ENCODE results near the gene TFEB.

The TFEB gene

DNA sequence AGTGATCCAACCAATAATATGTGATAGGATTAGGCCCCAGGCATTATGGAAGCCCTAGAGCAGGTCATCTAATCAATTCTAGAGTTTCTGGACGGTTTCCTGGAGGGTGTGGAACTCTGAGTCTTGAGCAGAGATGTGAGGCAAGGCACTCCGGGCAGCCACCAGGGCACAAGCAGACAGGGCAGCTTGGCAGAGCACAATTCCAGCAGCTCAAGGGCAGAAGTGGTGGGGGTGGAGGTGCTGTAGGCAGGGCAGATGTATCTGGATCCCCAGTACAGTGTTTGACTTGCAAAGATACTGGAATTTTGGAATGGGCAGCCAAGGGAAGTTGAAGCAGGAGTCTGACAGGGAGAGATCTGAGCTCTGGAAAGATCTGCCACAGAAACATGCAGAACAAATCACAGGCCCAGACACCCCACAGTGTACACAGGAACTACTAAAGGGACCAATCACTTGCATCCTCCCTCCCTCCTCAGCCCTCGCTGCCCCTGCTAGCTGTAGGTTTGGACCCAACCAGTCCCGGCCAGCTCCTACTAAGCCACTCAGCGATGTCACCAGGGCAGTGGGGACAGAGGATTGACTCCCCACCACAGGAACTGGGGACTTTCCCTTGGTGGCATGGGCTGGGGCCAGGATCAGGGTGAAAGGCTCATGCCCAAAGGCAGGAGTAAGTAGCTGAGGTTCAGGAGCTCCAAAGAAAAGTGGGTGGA, 47.0 kb downstream of the TFEB start:
- H3K36me3 ChIP-seq = peaks cover 89% of the 10 kb centered on the region
- H3K9ac ChIP-seq = no peak overlapping the region
- peaks cover 30% of the 10 kb centered on the region for H4K20me1 ChIP-seq
- H3K27me3 ChIP-seq = no peaks in the 10 kb centered on the region
- H3K9me3 ChIP-seq = no peaks in the 10 kb centered on the region
- no peak overlapping the region for H3K4me2 ChIP-seq
- peak overlapping the region; percentile 22; the same call in 1 of the 2 replicates for H3K27ac ChIP-seq
- H3K4me1 ChIP-seq = peaks cover 17% of the 10 kb centered on the region
- no peak for TF ChIP-seq Cebpa-rat (IDR thresholded peaks at IDR 0.05)
- no peak overlapping the region for H3K4me3 ChIP-seq

DNA sequence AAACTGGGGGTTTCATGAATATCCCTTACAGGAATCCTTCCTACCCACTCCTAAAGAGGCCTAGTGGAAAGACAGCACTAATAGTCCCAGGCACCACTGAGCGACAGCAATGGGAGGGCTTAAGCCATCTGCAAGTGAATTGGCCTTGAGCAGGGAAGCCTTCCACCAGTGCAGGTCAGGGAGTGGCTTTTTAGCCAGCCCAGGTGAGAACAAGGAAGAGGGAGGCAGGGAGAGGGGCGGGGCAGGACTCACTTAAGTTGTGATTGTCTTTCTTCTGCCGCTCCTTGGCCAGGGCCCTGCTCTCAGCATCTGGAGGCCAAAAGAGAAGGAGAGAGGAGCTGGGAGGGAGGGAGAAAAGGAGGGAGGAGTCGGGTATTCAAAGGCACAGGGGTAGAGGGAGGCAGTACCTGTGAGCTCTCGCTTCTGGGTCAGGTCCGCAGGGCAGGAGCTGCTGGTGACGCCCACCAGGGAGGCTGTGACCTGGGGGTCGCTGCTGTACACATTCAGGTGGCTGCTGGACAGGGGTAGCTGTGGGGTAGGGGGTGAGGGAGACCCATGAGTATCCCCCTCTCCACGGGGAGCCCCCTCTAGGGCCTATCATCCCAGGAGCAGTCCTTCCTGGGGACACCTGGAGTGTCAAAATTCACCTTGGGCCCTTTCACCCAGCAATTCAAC, 47.8 kb downstream of the TFEB start:
- Histone ChIP-seq H3K27me3 (no peaks in the 10 kb centered on the region), H3K9me3 (no peaks in the 10 kb centered on the region), H4K20me1 (peaks cover 22% of the 10 kb centered on the region), H3K36me3 (peaks cover 86% of the 10 kb centered on the region), H3K4me1 (peaks cover 22% of the 10 kb centered on the region), H3K4me3 (no peak overlapping the region), H3K27ac (no peak overlapping the region), H3K9ac (no peak overlapping the region), H3K4me2 (no peak overlapping the region)
- no peak for TF ChIP-seq Cebpa-rat (IDR thresholded peaks at IDR 0.05)

DNA sequence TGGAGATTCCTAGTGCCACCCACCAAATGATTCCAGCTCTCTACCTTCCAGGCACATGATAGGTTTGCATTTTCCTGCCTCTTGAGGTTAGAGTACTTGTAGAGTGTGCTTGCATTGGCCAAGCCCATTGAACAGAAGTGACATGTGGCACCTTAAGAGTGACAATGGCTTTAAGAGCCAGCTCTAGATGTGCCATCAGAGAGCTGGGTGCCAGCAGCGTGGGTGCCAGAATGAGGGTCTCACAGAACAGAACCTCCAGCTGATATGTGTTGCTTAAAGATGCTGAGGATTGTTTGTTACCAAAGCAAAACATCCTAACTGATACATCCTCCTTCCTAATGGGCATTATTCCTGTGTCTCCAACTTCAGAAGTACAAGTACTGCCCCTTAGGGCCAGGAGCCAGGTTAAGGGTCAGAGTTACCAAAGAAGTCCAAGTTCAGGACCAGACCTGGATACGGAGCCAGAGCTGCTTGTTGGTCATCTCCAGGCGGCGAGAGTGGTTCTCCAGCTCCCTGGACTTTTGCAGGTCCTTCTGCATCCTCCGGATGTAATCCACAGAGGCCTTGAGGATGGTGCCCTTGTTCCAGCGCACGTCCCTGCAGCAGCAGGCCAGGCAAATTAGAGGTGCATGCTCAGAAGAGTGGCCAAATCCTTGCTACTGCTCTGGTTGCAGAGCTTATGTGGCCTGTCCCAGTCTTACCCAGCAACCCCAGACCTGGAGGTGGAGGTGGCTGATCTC, 49.6 kb downstream of the TFEB start:
- no peaks in the 10 kb centered on the region for H3K27me3 ChIP-seq

DNA sequence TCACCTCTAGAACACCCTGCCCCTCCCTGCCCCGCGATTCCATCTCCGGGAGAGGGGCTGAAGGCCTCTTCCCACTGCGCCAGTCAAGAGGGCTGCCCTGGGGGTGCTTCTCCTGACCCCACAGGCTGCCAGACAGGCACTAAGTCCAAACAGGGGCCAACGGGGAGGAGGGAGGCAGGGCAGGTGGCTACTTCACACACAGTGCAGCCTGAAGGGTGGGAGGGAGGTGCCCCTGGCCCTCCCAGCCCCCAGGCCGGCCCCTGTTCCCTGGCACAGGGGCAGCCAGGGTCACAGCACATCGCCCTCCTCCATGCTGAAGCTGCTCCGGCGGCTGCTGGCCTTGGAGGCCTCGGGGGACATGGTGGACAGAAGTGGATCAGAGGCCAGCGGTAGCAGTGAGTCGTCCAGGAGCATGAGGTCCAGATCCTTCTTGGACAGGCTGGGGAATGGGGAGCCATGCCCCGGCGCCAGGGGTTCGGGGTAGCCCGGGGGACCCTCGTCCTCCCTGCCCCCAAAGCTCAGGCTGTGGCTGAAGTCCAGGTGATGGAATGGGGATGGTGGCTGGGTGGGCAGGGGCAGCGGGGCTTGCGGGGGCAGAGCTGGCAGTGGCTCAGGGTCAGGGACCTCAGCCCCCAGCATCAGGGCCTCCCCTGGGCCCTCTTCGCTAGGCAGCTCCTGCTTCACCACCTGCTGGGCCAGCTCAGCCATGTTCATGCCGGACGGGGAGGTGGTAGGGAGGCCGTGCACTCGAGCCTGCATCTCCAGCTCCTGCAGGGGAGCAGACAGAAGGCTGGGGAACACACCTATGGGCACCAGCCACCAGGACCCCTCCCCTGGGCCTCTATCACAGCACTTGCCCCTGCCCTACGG, 50.9 kb downstream of the TFEB start:
- Histone ChIP-seq H3K36me3 (peaks cover 55% of the 10 kb centered on the region), H4K20me1 (peaks cover 5% of the 10 kb centered on the region; the same call in 1 of the 2 replicates), H3K9me3 (no peaks in the 10 kb centered on the region), H3K27me3 (no peaks in the 10 kb centered on the region), H3K27ac (peak overlapping the region; percentile 67), H3K4me3 (no peak overlapping the region), H3K9ac (0 out of 2 replicates have a peak overlapping the region, but pooled peaks have one; percentile 59), H3K4me1 (peaks cover 33% of the 10 kb centered on the region), H3K4me2 (peak overlapping the region; percentile 85)
- no peak for TF ChIP-seq Cebpa-rat (IDR thresholded peaks at IDR 0.05)

More for the DNA sequence above, 49.6 kb downstream of the TFEB start:
- H3K36me3 ChIP-seq = peaks cover 67% of the 10 kb centered on the region
- H3K27ac ChIP-seq = no peak overlapping the region
- no peak overlapping the region for H3K4me2 ChIP-seq
- H3K4me1 ChIP-seq = peaks cover 33% of the 10 kb centered on the region
- H3K9ac ChIP-seq = no peak overlapping the region
- no peak overlapping the region for H3K4me3 ChIP-seq
- TF ChIP-seq Cebpa-rat (IDR thresholded peaks at IDR 0.05) = no peak
- H4K20me1 ChIP-seq = peaks cover 9% of the 10 kb centered on the region; the same call in 1 of the 2 replicates
- H3K9me3 ChIP-seq = no peaks in the 10 kb centered on the region

DNA sequence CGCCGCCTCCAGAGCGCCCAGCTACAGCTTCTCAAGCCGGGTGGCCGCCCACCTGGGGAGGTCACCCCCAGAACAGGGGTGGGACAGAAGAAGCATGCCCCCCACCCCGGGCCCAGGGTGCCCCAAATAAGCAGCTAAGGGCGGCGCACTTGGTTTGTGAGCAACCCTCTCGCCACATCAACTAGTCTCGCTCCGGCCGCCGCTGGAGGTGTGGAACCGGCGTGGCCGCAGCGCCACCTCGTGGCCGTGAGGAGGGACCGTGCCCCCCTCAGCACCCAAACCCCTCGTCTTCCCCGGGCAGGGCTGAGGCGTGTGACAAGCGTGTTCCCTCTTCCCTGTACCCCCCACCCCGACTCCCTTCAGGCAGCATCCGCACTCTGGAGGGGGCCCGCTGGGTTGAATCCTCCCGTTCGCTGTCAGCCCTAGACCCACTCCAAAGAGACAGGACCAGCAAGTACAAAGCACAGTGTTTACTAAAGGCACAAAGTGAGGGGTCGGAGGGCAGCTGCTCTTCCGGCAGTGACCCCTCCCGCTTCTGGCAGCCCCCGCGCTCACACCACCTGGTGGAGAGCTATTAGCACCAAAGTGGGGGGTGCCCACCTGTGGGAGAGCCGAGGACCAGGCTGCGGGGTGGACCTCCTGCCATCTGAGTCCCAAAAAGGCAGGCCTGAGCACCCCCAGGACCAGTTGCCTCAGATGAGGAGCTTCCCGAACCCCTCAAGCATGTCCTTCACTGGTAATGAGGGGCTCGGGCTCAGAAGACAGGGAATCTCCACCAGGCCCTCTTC, 51.7 kb downstream of the TFEB start:
- H3K9ac ChIP-seq = peak overlapping the region; percentile 59
- peak overlapping the region; percentile 85 for H3K4me2 ChIP-seq
- no peak for TF ChIP-seq Cebpa-rat (IDR thresholded peaks at IDR 0.05)
- peaks cover 33% of the 10 kb centered on the region for H3K4me1 ChIP-seq
- H3K36me3 ChIP-seq = peaks cover 47% of the 10 kb centered on the region
- peak overlapping the region; percentile 67 for H3K27ac ChIP-seq
- no peaks in the 10 kb centered on the region for H3K27me3 ChIP-seq
- no peaks in the 10 kb centered on the region for H3K9me3 ChIP-seq
- H3K4me3 ChIP-seq = peak overlapping the region; percentile 49
- H4K20me1 ChIP-seq = peaks cover 2% of the 10 kb centered on the region; the same call in 1 of the 2 replicates

DNA sequence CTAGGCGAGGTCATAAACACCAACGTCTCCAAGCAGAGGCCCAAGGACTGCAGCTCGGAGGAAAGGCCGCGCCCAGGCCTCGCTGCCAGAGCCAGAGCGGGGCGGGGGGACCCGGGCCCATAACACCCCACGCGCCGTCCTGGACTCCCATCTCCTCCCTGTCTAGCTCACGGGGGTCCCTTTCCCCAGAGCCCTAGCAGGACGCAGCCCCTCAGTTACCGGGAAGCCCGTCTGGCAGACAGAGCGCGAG, 52.2 kb downstream of the TFEB start:
- Histone ChIP-seq H3K36me3 (peaks cover 41% of the 10 kb centered on the region), H4K20me1 (no peaks in the 10 kb centered on the region; the same call in 1 of the 2 replicates), H3K9me3 (no peaks in the 10 kb centered on the region), H3K4me2 (peak overlapping the region; percentile 85), H3K4me1 (peaks cover 37% of the 10 kb centered on the region), H3K4me3 (peak overlapping the region; percentile 49), H3K9ac (peak overlapping the region; percentile 59), H3K27me3 (no peaks in the 10 kb centered on the region), H3K27ac (peak overlapping the region; percentile 67)
- TF ChIP-seq Cebpa-rat (IDR thresholded peaks at IDR 0.05) = no peak

DNA sequence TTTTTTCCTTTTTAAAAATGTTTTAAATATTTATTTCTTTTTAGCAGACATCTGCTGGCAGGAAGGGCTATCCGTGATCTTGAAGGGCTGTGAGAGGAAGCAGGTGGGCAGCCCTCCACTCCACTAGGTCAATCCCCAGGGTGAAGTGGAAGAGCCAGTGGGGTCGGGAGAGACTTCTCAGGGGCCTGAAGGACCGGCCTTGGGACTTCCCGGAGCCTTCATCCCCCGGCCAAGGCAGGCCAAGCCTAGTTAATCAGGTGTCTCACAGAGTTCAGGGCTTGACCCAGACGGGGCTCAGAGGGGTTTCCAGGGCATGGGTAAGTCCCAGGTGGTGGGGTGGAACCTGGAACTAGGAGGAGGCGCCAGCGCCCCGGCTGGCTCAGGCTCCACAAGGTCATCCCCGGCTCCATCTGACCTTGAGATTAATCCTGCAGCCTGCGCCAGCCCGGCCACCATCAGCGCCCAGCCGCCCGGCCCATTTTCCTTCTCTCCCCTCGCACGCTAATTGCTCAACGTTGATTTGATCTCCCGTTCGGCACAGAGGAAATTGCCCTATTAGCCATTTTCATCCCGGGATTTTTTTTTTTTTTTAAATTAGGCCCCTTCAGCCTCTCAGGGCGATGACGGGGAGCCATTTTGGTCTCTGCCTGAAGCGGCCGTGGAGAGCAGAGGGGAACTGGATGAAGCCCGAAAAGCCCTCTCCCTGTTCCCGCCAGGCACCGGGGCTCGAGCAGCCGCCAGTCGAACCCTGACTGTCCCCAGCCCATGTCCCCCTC, 52.7 kb downstream of the TFEB start:
- H3K36me3 ChIP-seq = peaks cover 36% of the 10 kb centered on the region
- H3K27me3 ChIP-seq = no peaks in the 10 kb centered on the region
- no peaks in the 10 kb centered on the region for H3K9me3 ChIP-seq
- H4K20me1 ChIP-seq = no peaks in the 10 kb centered on the region
- H3K27ac ChIP-seq = peak overlapping the region; percentile 67
- H3K4me3 ChIP-seq = peak overlapping the region; percentile 49; the same call in 1 of the 2 replicates
- H3K9ac ChIP-seq = peak overlapping the region; percentile 59
- H3K4me2 ChIP-seq = peak overlapping the region; percentile 85
- H3K4me1 ChIP-seq = peaks cover 38% of the 10 kb centered on the region
- TF ChIP-seq Cebpa-rat (IDR thresholded peaks at IDR 0.05) = no peak

DNA sequence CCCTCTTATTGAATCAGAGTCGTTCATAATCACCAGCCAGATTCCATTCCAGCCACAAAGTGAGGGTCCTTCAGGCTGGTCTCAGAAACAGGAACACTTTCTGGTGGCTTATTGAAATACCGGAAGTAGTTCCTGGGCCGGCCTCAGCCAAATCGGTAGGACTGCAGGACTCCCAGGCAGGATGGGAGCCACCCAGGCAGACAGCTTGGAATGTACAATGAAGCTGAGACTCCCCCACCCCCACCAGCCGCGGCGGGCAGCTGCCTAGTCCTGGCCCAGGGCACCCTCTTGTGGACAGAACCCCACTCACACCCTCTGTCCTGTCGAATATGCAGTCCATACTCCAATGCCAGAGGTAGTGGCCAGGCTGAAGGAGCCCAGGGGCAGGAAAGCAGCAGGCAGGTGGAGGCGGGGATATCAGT, 53.3 kb downstream of the TFEB start:
- Histone ChIP-seq H3K36me3 (peaks cover 30% of the 10 kb centered on the region), H3K4me1 (peaks cover 38% of the 10 kb centered on the region), H3K27me3 (no peaks in the 10 kb centered on the region), H4K20me1 (no peaks in the 10 kb centered on the region), H3K9ac (0 out of 2 replicates have a peak overlapping the region, but pooled peaks have one; percentile 27), H3K27ac (peak overlapping the region; percentile 57; the same call in 1 of the 2 replicates), H3K9me3 (no peaks in the 10 kb centered on the region), H3K4me2 (peak overlapping the region; percentile 85), H3K4me3 (no peak overlapping the region)
- TF ChIP-seq Cebpa-rat (IDR thresholded peaks at IDR 0.05) = no peak
